Heart right ventricle (tissue), 16 donors: ENCODE data around the gene SEMA3A. TPM values are rescaled to one million over a fixed set of nuclear protein-coding genes. Genes with fewer than 3 reads are reported as not detected.

Experiments used
- ATAC-seq, 8 donors: fragments of 200-7000 bp; cut with Tn5 transposase; one replicate each; pipeline ENCODE4 v1.9.1; 2020; ENCODE audit warnings: mild to moderate bottlenecking in 8 of 8, moderate library complexity in 8 of 8, moderate number of reproducible peaks in 1 of 8
- DNase-seq, 2 donors: peaks; one replicate each; pipeline ENCODE4 v3.0.0-alpha.2; 2020
- H3K27ac ChIP-seq, 10 donors: fragments of 200-600 bp; sonication (generic) in 2 of 10; one replicate each; pipeline versions ENCODE4 v1.5.0 to v1.8.0; 2020 to 2022; ENCODE audit warnings: mild to moderate bottlenecking in 3 of 10
- H3K27me3 ChIP-seq, 7 donors: fragments of 200-600 bp; one replicate each; pipeline ENCODE4 v1.8.0; 2021 to 2022; ENCODE audit warnings: mild to moderate bottlenecking in 2 of 7
- H3K36me3 ChIP-seq, 9 donors: fragments of 200-600 bp; sonication (generic) in 1 of 9; one replicate each; pipeline versions ENCODE4 v1.5.0 to v1.8.0; 2020 to 2022; ENCODE audit warnings: mild to moderate bottlenecking in 2 of 9
- H3K4me1 ChIP-seq, 9 donors: fragments of 200-600 bp; sonication (generic) in 1 of 9; one replicate each; pipeline versions ENCODE4 v1.5.0 to v1.8.0; 2020 to 2022; ENCODE audit warnings: mild to moderate bottlenecking in 4 of 9
- H3K4me3 ChIP-seq, 10 donors: fragments of 200-600 bp; sonication (generic) in 2 of 10; one replicate each; pipeline versions ENCODE4 v1.5.0 to v1.8.0; 2020 to 2022; ENCODE audit warnings: mild to moderate bottlenecking in 7 of 10, moderate library complexity in 2 of 10
- H3K9me3 ChIP-seq, 11 donors: fragments of 200-600 bp in 10 of 11; sonication (generic) in 2 of 11; one replicate each; pipeline versions ENCODE4 v1.5.0 to v1.8.0; 2013 to 2022; ENCODE audit warnings: mild to moderate bottlenecking in 2 of 11, control low read depth in 1 of 11, moderate library complexity in 1 of 11
- CTCF ChIP-seq, 9 donors: fragments of 200-600 bp; sonication (generic) in 2 of 9; IDR thresholded peaks; one replicate each; pipeline versions ENCODE4 v1.5.0 to v1.8.0; 2021 to 2022; ENCODE audit warnings: antibody characterized with exemption in 9 of 9, mild to moderate bottlenecking in 5 of 9, moderate library complexity in 1 of 9
- WGBS, 2 donors: extraction: QIAGEN DNeasy Blood & Tissue Kit; methylation state at CpG; one replicate each; pipeline ENCODE4 v1.1.7; 2013; ENCODE audit warnings: inconsistent platforms in 1 of 2; 5-methylcytosine and 5-hydroxymethylcytosine counted together
- intact Hi-C, 10 donors: fragments of 100-400 bp; cut with DNase I; formaldehyde crosslinking; loops; one replicate each; pipeline versions ENCODE4 v1.11.1 to v1.14.2; 2022
- polyA plus RNA-seq, 2 donors: library from polyadenylated mRNA; stranded (reverse); fragments of 200-250 nt; gene quantifications; one replicate each; pipeline ENCODE4 v1.2.3, GENCODE V29; 2013
- total RNA-seq, 10 donors: library from RNA; stranded (reverse); fragmentation: NEBNext Ultra II Directional in 3 of 10; extraction: Animal tissue kit (Norgen Biotek cat#: 25700) in 3 of 10; gene quantifications; one replicate each; pipeline versions ENCODE4 v1.2.1 to v1.2.4, GENCODE V29; 2021 to 2023
- donor health status: Arrhythmogenic right ventricular cardiomyopathy.
- donor health status: ischemic (EF 13 %, LVEDD 7.1; RV severe dilation, severe dysfunction).
- donor health status: healthy with polysubstance abuse.
- donor health status: DM: no; HTN: yes; CAD: no.
- donor health status: DM: no; HTN: no; CAD: no.
- donor health status: ischemic (EF 25% LVEDD 6.9; RV normal size, moderate dysfunction).
- donor health status: ischemic (EF 25% LVEDD 5.7; RV mildly dilated, moderate dysfunction).
- donor health status: healthy.
- donor health status: DM: yes; HTN: yes; CAD: no.
- donor health status: Ischemic cardiomyopathy.
- donor health status: ischemic (EF 35%, LVEDD 5.7; RV mildly dilated, moderate dysfunction).
- donor health status: nonischemic (EF 11% LVEDD 7.7; RV severe dilation, severe dysfunction).
- donor health status: DM: yes; HTN: yes; CAD: no.
- donor health status: PGD.
- donor health status: ischemic (EF 29% LVEDD 5.4; RV normal size, mild dysfunction).
- donor health status: nonischemic (EF 23%, LVEDD 6.1; RV moderate dilation, normal function).

The SEMA3A gene
- total and polyA plus RNA-seq, 12 donors = 0.19 to 5.3 (median 1.5) TPM

- no peak for TF ChIP-seq CTCF (IDR thresholded peaks at IDR 0.05)
- intact Hi-C loops = no loop called here
- Histone ChIP-seq H3K4me3 (no peak overlapping the region), H3K4me1 (no peaks in the 10 kb centered on the region), H3K36me3 (no peaks in the 10 kb centered on the region), H3K27me3 (no peaks in the 10 kb centered on the region), H3K9me3 (no peaks in the 10 kb centered on the region), H3K27ac (no peak overlapping the region)
- 50 to 52% methylated on average over 1 of the region's 1 CpG for WGBS, 2 donors
- ATAC-seq (no peak), DNase-seq (no peak)
Measured at GRCh38 chr7:83925860-83926259, 268.7 kb downstream of the SEMA3A start.

DNA sequence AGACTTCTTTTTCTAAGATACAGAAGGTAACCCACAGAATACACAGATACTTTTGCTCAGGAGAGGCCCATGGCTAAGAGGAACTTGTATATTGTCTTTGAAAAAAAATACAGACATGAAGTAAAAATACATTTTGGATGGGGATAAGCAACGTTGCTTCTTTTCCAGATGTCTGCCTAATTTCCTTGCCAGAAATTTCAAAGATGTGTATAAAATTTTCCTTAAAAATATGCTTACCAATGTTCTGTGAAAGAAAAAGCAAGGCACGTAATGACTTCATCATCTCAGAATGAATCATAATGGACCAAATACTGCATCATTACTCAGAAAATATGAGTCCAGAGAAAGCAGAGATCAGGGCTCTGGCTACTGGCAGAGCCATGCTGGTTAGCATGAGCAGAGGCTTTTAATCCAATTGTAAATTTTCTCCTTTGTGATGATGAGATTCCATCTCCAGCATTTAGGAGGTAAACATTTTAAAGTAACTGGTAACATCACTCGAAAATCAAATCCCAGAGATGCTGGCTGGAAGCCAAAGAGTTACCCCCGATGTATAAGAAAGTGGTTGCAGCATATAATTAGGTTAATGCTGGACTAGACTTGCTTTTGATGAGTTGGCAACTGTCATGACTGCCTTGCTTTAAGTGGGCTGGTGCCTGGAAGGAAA lies 272.5 kb downstream of the SEMA3A start:
- 46 to 60% methylated on average over 4 of the region's 4 CpGs for WGBS, 2 donors
- Histone ChIP-seq H3K27me3 (no peaks in the 10 kb centered on the region), H3K9me3 (no peaks in the 10 kb centered on the region), H3K36me3 (no peaks in the 10 kb centered on the region), H3K4me1 (no peaks in the 10 kb centered on the region), H3K4me3 (no peak overlapping the region), H3K27ac (no peak overlapping the region)
- no peak for TF ChIP-seq CTCF (IDR thresholded peaks at IDR 0.05)
- intact Hi-C loops = no loop called here
- ATAC-seq (no peak), DNase-seq (no peak)

GRCh38 chr7:83921271-83921940 lies 273.2 kb downstream of the SEMA3A start:
- Histone ChIP-seq H3K36me3 (no peaks in the 10 kb centered on the region), H3K27me3 (no peaks in the 10 kb centered on the region), H3K9me3 (no peaks in the 10 kb centered on the region), H3K4me3 (no peak overlapping the region), H3K4me1 (no peaks in the 10 kb centered on the region), H3K27ac (no peak overlapping the region)
- DNase-seq (no peak), ATAC-seq (no peak)
- WGBS, 2 donors = 70 to 81% methylated on average over 1 of the region's 1 CpG
- intact Hi-C loops = no loop called here
- TF ChIP-seq CTCF (IDR thresholded peaks at IDR 0.05) = no peak

- Histone ChIP-seq H3K4me3 (no peak overlapping the region), H3K4me1 (no peaks in the 10 kb centered on the region), H3K27ac (no peak overlapping the region), H3K27me3 (no peaks in the 10 kb centered on the region), H3K36me3 (no peaks in the 10 kb centered on the region), H3K9me3 (peaks cover 0 to 4% (median 0%) of the 10 kb centered on the region in 11 donors)
- WGBS, 2 donors = 49 to 66% methylated on average over 1 of the region's 1 CpG
- DNase-seq (no peak), ATAC-seq (no peak)
- no peak for TF ChIP-seq CTCF (IDR thresholded peaks at IDR 0.05)
- intact Hi-C loops = no loop called here
Measured at GRCh38 chr7:83918142-83918541, 276.4 kb downstream of the SEMA3A start.
